Left renal cortex interstitium (tissue), 4 donors: ENCODE data around the gene CLEC4F. TPM values are rescaled to one million over a fixed set of nuclear protein-coding genes. Genes with fewer than 3 reads are reported as not detected.
"Not testable (repeated sequence)": the region's sequence is repeated elsewhere in the genome, so short reads cannot be mapped to it uniquely, and the experiment has no call there.

Source experiments
- DNase-seq, 4 donors: peaks; one replicate each; pipeline ENCODE4 v3.0.0-alpha.2; 2013; ENCODE audit warnings: low read depth in 4 of 4, low spot score in 2 of 4, missing footprints in 1 of 4
- polyA plus RNA-seq, 4 donors: library from polyadenylated mRNA; unstranded; fragments of 120-200 nt; gene quantifications; one replicate each; pipeline ENCODE4 v1.2.1, GENCODE V29; 2013; ENCODE audit not compliant: insufficient read length in 4 of 4

CLEC4F gene
- polyA plus RNA-seq, 4 donors, result 0.06 to 0.08 TPM; not detected in 2

- DNase-seq, result no peak
Measured at GRCh38 chr2:70827388-70827787, 7.0 kb upstream of the CLEC4F start.

GRCh38 chr2:70826696-70827350 is 6.4 kb upstream of the CLEC4F start:
- DNase-seq, result no peak

GRCh38 chr2:70823249-70823648 is 2.9 kb upstream of the CLEC4F start:
- DNase-seq, result no peak

- DNase-seq, result no peak
Measured at GRCh38 chr2:70822843-70823242, 2.4 kb upstream of the CLEC4F start.

GRCh38 chr2:70817284-70817954 is 3.0 kb downstream of the CLEC4F start:
- DNase-seq, result no peak

GRCh38 chr2:70816726-70817125 is 3.7 kb downstream of the CLEC4F start:
- DNase-seq, result no peak

GRCh38 chr2:70808983-70809958 is 11.1 kb downstream of the CLEC4F start:
- DNase-seq, result no peak

GRCh38 chr2:70807828-70808118 is 12.6 kb downstream of the CLEC4F start:
- no peak for DNase-seq

GRCh38 chr2:70807102-70807827 is 13.1 kb downstream of the CLEC4F start:
- DNase-seq, result no peak

- no peak for DNase-seq
Measured at GRCh38 chr2:70806620-70807019, 13.8 kb downstream of the CLEC4F start.

- DNase-seq, result no peak
Measured at GRCh38 chr2:70806013-70806412, 14.4 kb downstream of the CLEC4F start.

GRCh38 chr2:70801607-70802263 is 18.7 kb downstream of the CLEC4F start:
- no peak for DNase-seq

GRCh38 chr2:70799706-70800105 is 20.7 kb downstream of the CLEC4F start:
- no peak for DNase-seq

GRCh38 chr2:70797996-70798395 is 22.4 kb downstream of the CLEC4F start:
- not testable (repeated sequence) for DNase-seq

GRCh38 chr2:70797506-70797905 is 22.9 kb downstream of the CLEC4F start:
- no peak for DNase-seq

GRCh38 chr2:70796262-70796661 is 24.1 kb downstream of the CLEC4F start:
- no peak for DNase-seq

- no peak for DNase-seq
Measured at GRCh38 chr2:70795164-70795995, 25.0 kb downstream of the CLEC4F start.

- DNase-seq, result no peak
Measured at GRCh38 chr2:70793450-70793849, 26.9 kb downstream of the CLEC4F start.

GRCh38 chr2:70790136-70790828 is 30.1 kb downstream of the CLEC4F start, which contains the start of gene FIGLA:
Gene FIGLA, minus strand, starts transcription at chr2:70790643. Its CDS starts 5 bp downstream, at chr2:70790638.
- DNase-seq, result no peak
